HEK293 (cell line): ENCODE results near the gene SBF2.

ENCODE experiments used
- CTCF ChIP-seq: fragments of 450-650 bp; formaldehyde crosslinking; IDR thresholded peaks from 2 replicates; pipeline ENCODE4 v1.5.1; 2016; ENCODE audit warnings: missing biosample characterization, missing genetic modification characterization
- KLF9 ChIP-seq: fragments of 450-650 bp; formaldehyde crosslinking; IDR thresholded peaks from 2 replicates; pipeline ENCODE4 v1.5.1; 2016; ENCODE audit warnings: missing biosample characterization, missing genetic modification characterization, low read depth
- REPIN1 ChIP-seq: fragments of 450-650 bp; formaldehyde crosslinking; IDR thresholded peaks from 2 replicates; pipeline ENCODE4 v1.5.1; 2017; ENCODE audit warnings: missing biosample characterization, missing genetic modification characterization, low read depth
- REST ChIP-seq: fragments of 450-650 bp; formaldehyde crosslinking; IDR thresholded peaks from 2 replicates; pipeline ENCODE4 v1.5.1; 2016; ENCODE audit warnings: missing biosample characterization, missing genetic modification characterization
- ZEB2 ChIP-seq: fragments of 450-650 bp; formaldehyde crosslinking; IDR thresholded peaks from 2 replicates; pipeline ENCODE4 v1.5.1; 2016; ENCODE audit warnings: missing biosample characterization, missing genetic modification characterization
- ZNF114 ChIP-seq: fragments of 450-650 bp; formaldehyde crosslinking; IDR thresholded peaks from 2 replicates; pipeline ENCODE4 v1.5.0; 2017; ENCODE audit warnings: missing biosample characterization, missing genetic modification characterization
- ZNF138 ChIP-seq: fragments of 450-650 bp; formaldehyde crosslinking; IDR thresholded peaks from 2 replicates; pipeline ENCODE4 v1.5.1; 2016; ENCODE audit warnings: missing biosample characterization, missing genetic modification characterization, borderline replicate concordance
- ZNF292 ChIP-seq: fragments of 450-650 bp; formaldehyde crosslinking; IDR thresholded peaks from 2 replicates; pipeline ENCODE4 v1.5.1; 2016; ENCODE audit warnings: low read depth, missing biosample characterization, missing genetic modification characterization, borderline replicate concordance
- ZNF350 ChIP-seq: fragments of 450-650 bp; formaldehyde crosslinking; IDR thresholded peaks from 2 replicates; pipeline ENCODE4 v1.5.0; 2017; ENCODE audit warnings: missing biosample characterization, mild to moderate bottlenecking, missing genetic modification characterization
- ZNF530 ChIP-seq: fragments of 450-650 bp; formaldehyde crosslinking; IDR thresholded peaks from 2 replicates; pipeline ENCODE4 v1.5.1; 2016; ENCODE audit warnings: low read depth, missing biosample characterization, missing genetic modification characterization
- ZNF707 ChIP-seq: fragments of 450-650 bp; formaldehyde crosslinking; IDR thresholded peaks from 2 replicates; pipeline ENCODE4 v1.5.1; 2016; ENCODE audit warnings: missing biosample characterization, missing genetic modification characterization
- ZNF791 ChIP-seq: fragments of 450-650 bp; formaldehyde crosslinking; IDR thresholded peaks from 2 replicates; pipeline ENCODE4 v1.5.1; 2016; ENCODE audit warnings: missing biosample characterization, missing genetic modification characterization

- TF ChIP-seq REST (tag by site-specific recombination) (no peak), KLF9 (tag by site-specific recombination) (no peak), CTCF (tag by site-specific recombination) (no peak), ZNF138 (tag by site-specific recombination) (no peak), REPIN1 (no peak), ZNF350 (tag by site-specific recombination) (no peak), ZNF292 (tag by site-specific recombination) (no peak), ZNF530 (tag by site-specific recombination) (no peak), ZNF707 (tag by site-specific recombination) (no peak), ZNF791 (no peak), ZEB2 (tag by site-specific recombination) (no peak), ZNF114 (tag by site-specific recombination) (no peak)
Measured at GRCh38 chr11:10107497-10107896, 186.5 kb downstream of the SBF2 start.
